ENCODE results near the gene EEF2K. TPM values are rescaled to one million over a fixed set of nuclear protein-coding genes. Genes with fewer than 3 reads are reported as not detected.
A peak's percentile ranks its signal among the peaks of the same experiment; 100 is the strongest.

EEF2K gene
- total and polyA plus RNA-seq, 2 of the 13 experiments (the other 11 are each of a cell fraction or from before 2014, with no cell fraction given), result 22.0 to 23.8 TPM

GRCh38 chr16:22190081-22190775 is 15.8 kb upstream of the EEF2K start (continued):
- TF ChIP-seq YEATS2 (CRISPR knock-in tag; IDR thresholded peaks at IDR 0.05; ENCODE audit: borderline replicate concordance), result no peak; the same call in 1 of the 2 replicates
- TF ChIP-seq, protein P1, sequence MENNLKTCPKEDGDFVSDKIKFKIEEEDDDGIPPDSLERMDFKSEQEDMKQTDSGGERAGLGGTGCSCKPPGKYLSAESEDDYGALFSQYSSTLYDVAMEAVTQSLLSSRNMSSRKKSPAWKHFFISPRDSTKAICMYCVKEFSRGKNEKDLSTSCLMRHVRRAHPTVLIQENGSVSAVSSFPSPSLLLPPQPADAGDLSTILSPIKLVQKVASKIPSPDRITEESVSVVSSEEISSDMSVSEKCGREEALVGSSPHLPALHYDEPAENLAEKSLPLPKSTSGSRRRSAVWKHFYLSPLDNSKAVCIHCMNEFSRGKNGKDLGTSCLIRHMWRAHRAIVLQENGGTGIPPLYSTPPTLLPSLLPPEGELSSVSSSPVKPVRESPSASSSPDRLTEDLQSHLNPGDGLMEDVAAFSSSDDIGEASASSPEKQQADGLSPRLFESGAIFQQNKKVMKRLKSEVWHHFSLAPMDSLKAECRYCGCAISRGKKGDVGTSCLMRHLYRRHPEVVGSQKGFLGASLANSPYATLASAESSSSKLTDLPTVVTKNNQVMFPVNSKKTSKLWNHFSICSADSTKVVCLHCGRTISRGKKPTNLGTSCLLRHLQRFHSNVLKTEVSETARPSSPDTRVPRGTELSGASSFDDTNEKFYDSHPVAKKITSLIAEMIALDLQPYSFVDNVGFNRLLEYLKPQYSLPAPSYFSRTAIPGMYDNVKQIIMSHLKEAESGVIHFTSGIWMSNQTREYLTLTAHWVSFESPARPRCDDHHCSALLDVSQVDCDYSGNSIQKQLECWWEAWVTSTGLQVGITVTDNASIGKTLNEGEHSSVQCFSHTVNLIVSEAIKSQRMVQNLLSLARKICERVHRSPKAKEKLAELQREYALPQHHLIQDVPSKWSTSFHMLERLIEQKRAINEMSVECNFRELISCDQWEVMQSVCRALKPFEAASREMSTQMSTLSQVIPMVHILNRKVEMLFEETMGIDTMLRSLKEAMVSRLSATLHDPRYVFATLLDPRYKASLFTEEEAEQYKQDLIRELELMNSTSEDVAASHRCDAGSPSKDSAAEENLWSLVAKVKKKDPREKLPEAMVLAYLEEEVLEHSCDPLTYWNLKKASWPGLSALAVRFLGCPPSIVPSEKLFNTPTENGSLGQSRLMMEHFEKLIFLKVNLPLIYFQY (CRISPR knock-in tag; IDR thresholded peaks at IDR 0.05; ENCODE audit: borderline replicate concordance), result peak; percentile 88; the same call in 1 of the 2 replicates
- TF ChIP-seq HES4 (CRISPR knock-in tag; IDR thresholded peaks at IDR 0.05; ENCODE audit: borderline replicate concordance), result peak; percentile 97
- peak; percentile 97; the same call in 1 of the 2 replicates for TF ChIP-seq IRF9 (CRISPR knock-in tag; IDR thresholded peaks at IDR 0.05; ENCODE audit: borderline replicate concordance)
- TF ChIP-seq ZKSCAN8 (CRISPR knock-in tag; IDR thresholded peaks at IDR 0.05; ENCODE audit: borderline replicate concordance), result peak; percentile 71; the same call in 1 of the 2 replicates
- 0 out of 2 replicates have a peak, but pooled peaks have one; percentile 6 for TF ChIP-seq RFX5 (IDR thresholded peaks at IDR 0.05; ENCODE audit: low read depth, low read length)
- TF ChIP-seq, protein P2, sequence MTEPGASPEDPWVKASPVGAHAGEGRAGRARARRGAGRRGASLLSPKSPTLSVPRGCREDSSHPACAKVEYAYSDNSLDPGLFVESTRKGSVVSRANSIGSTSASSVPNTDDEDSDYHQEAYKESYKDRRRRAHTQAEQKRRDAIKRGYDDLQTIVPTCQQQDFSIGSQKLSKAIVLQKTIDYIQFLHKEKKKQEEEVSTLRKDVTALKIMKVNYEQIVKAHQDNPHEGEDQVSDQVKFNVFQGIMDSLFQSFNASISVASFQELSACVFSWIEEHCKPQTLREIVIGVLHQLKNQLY (CRISPR knock-in tag; IDR thresholded peaks at IDR 0.05), result no peak; the same call in 1 of the 2 replicates
- TF ChIP-seq HNF1B (CRISPR knock-in tag; IDR thresholded peaks at IDR 0.05), result no peak
- peak; percentile 88 for TF ChIP-seq HDAC2 (CRISPR knock-in tag; IDR thresholded peaks at IDR 0.05)
- TF ChIP-seq, protein P3, sequence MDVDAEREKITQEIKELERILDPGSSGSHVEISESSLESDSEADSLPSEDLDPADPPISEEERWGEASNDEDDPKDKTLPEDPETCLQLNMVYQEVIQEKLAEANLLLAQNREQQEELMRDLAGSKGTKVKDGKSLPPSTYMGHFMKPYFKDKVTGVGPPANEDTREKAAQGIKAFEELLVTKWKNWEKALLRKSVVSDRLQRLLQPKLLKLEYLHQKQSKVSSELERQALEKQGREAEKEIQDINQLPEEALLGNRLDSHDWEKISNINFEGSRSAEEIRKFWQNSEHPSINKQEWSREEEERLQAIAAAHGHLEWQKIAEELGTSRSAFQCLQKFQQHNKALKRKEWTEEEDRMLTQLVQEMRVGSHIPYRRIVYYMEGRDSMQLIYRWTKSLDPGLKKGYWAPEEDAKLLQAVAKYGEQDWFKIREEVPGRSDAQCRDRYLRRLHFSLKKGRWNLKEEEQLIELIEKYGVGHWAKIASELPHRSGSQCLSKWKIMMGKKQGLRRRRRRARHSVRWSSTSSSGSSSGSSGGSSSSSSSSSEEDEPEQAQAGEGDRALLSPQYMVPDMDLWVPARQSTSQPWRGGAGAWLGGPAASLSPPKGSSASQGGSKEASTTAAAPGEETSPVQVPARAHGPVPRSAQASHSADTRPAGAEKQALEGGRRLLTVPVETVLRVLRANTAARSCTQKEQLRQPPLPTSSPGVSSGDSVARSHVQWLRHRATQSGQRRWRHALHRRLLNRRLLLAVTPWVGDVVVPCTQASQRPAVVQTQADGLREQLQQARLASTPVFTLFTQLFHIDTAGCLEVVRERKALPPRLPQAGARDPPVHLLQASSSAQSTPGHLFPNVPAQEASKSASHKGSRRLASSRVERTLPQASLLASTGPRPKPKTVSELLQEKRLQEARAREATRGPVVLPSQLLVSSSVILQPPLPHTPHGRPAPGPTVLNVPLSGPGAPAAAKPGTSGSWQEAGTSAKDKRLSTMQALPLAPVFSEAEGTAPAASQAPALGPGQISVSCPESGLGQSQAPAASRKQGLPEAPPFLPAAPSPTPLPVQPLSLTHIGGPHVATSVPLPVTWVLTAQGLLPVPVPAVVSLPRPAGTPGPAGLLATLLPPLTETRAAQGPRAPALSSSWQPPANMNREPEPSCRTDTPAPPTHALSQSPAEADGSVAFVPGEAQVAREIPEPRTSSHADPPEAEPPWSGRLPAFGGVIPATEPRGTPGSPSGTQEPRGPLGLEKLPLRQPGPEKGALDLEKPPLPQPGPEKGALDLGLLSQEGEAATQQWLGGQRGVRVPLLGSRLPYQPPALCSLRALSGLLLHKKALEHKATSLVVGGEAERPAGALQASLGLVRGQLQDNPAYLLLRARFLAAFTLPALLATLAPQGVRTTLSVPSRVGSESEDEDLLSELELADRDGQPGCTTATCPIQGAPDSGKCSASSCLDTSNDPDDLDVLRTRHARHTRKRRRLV (CRISPR knock-in tag; IDR thresholded peaks at IDR 0.05), result no peak; the same call in 1 of the 2 replicates
- no peak for TF ChIP-seq JARID2 (CRISPR knock-in tag; IDR thresholded peaks at IDR 0.05; ENCODE audit: insufficient replicate concordance)
- TF ChIP-seq, protein P4, sequence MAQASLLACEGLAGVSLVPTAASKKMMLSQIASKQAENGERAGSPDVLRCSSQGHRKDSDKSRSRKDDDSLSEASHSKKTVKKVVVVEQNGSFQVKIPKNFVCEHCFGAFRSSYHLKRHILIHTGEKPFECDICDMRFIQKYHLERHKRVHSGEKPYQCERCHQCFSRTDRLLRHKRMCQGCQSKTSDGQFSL (CRISPR knock-in tag; IDR thresholded peaks at IDR 0.05), result peak; percentile 36; the same call in 1 of the 2 replicates
- TF ChIP-seq SIN3A (IDR thresholded peaks at IDR 0.05; ENCODE audit: borderline replicate concordance, low read depth, low read length), result peak; percentile 43; the same call in 1 of the 2 replicates
- TF ChIP-seq FOXK2 (IDR thresholded peaks at IDR 0.05), result peak; percentile 82; the same call in 1 of the 2 replicates
- no peak for TF ChIP-seq ZNF562 (CRISPR knock-in tag; IDR thresholded peaks at IDR 0.05; ENCODE audit: borderline replicate concordance)

Measured in HepG2 (cell line).